CD14-positive monocyte (primary cell): ENCODE data around the gene SCAMP5. TPM values are rescaled to one million over a fixed set of nuclear protein-coding genes. Genes with fewer than 3 reads are reported as not detected.
A peak's percentile ranks its signal among the peaks of the same experiment; 100 is the strongest.

Experiments
- DNase-seq, 3 donors: peaks; one replicate each; pipeline ENCODE4 v3.0.0-alpha.2; 2011 to 2022
- H2AFZ ChIP-seq: 2 replicates; pipeline ENCODE4 v1.6.0; 2012; ENCODE audit warnings: mild to moderate bottlenecking, low read depth, low read length, inconsistent platforms; ENCODE audit not compliant: insufficient read depth, poor library complexity, severe bottlenecking
- H3K27ac ChIP-seq, 2 donors: 1 replicate in 1 of 2; 2 replicates in 1 of 2; pipeline ENCODE4 v1.5.1; 2012 to 2013; ENCODE audit warnings: low read length in 2 of 2, control low read depth in 1 of 2, inconsistent platforms in 1 of 2, low read depth in 1 of 2, mild to moderate bottlenecking in 1 of 2
- H3K27me3 ChIP-seq, 2 donors: one replicate each; pipeline versions ENCODE4 v1.6.0 to v1.6.1; 2011 to 2013; ENCODE audit warnings: low read length in 2 of 2; ENCODE audit not compliant: control insufficient read depth in 2 of 2, insufficient read depth in 2 of 2
- H3K36me3 ChIP-seq, 2 donors: replicated peaks in 1 of 2; 1 replicate in 1 of 2; 2 replicates in 1 of 2; pipeline versions ENCODE4 v1.5.1 to v1.6.1; 2012 to 2013; ENCODE audit warnings: low read length in 2 of 2, control low read depth in 1 of 2, inconsistent platforms in 1 of 2, mild to moderate bottlenecking in 1 of 2; ENCODE audit not compliant: insufficient read depth in 2 of 2, control insufficient read depth in 1 of 2
- H3K4me1 ChIP-seq, 2 donors: 1 replicate in 1 of 2; 2 replicates in 1 of 2; pipeline versions ENCODE4 v1.5.1 to v1.6.1; 2012 to 2013; ENCODE audit warnings: low read length in 2 of 2, control low read depth in 1 of 2, inconsistent platforms in 1 of 2, mild to moderate bottlenecking in 1 of 2, moderate library complexity in 1 of 2; ENCODE audit not compliant: insufficient read depth in 2 of 2, control insufficient read depth in 1 of 2
- H3K4me2 ChIP-seq: replicated peaks from 2 replicates; pipeline ENCODE3; 2012; ENCODE audit warnings: low read length, moderate library complexity, mild to moderate bottlenecking; ENCODE audit not compliant: poor library complexity, severe bottlenecking; ENCODE audit errors: extremely low read depth
- H3K4me3 ChIP-seq, 3 experiments: fragments of 200-600 bp in 1 of 3; sonication (generic) in 1 of 3; replicated peaks in 1 of 3; 1 replicate in 2 of 3; 2 replicates in 1 of 3; pipeline ENCODE4 v1.5.1; 2011 to 2013; ENCODE audit warnings: low read length in 3 of 3, mild to moderate bottlenecking in 3 of 3, control low read depth in 2 of 3, low read depth in 2 of 3, inconsistent platforms in 1 of 3, moderate library complexity in 1 of 3
- H3K79me2 ChIP-seq: 2 replicates; pipeline ENCODE4 v1.6.0; 2012; ENCODE audit warnings: mild to moderate bottlenecking, control low read depth, inconsistent platforms, low read length, moderate library complexity; ENCODE audit not compliant: insufficient read depth
- H3K9ac ChIP-seq: 2 replicates; pipeline ENCODE4 v1.6.0; 2017; ENCODE audit warnings: low read length, mild to moderate bottlenecking; ENCODE audit not compliant: insufficient read depth, poor library complexity, severe bottlenecking
- H3K9me3 ChIP-seq, 2 donors: replicated peaks in 1 of 2; 1 replicate in 1 of 2; 2 replicates in 1 of 2; pipeline versions ENCODE4 v1.5.1 to v1.6.1; 2012 to 2013; ENCODE audit warnings: low read length in 2 of 2, control low read depth in 1 of 2; ENCODE audit not compliant: control insufficient read depth in 1 of 2, insufficient read depth in 1 of 2
- H4K20me1 ChIP-seq: 2 replicates; pipeline ENCODE4 v1.6.0; 2012; ENCODE audit warnings: mild to moderate bottlenecking, low read length, control low read depth, moderate library complexity; ENCODE audit not compliant: insufficient read depth
- H3K27ac Mint-ChIP-seq, 7 donors: one replicate each; pipeline ENCODE4 v1.8.0; 2020; ENCODE audit warnings: mild to moderate bottlenecking in 7 of 7, mixed read lengths in 7 of 7, moderate library complexity in 6 of 7, inconsistent platforms in 2 of 7
- H3K27me3 Mint-ChIP-seq, 3 donors: one replicate each; pipeline ENCODE4 v1.8.0; 2021 to 2022; ENCODE audit warnings: low read depth in 3 of 3, mild to moderate bottlenecking in 3 of 3, mixed read lengths in 3 of 3, moderate library complexity in 3 of 3, inconsistent platforms in 1 of 3
- H3K36me3 Mint-ChIP-seq, 2 donors: one replicate each; pipeline ENCODE4 v1.8.0; 2020; ENCODE audit warnings: mixed read lengths in 2 of 2, inconsistent platforms in 1 of 2, mild to moderate bottlenecking in 1 of 2
- H3K4me1 Mint-ChIP-seq: one replicate; pipeline ENCODE4 v1.8.0; 2020; ENCODE audit warnings: mild to moderate bottlenecking, mixed read lengths
- H3K4me3 Mint-ChIP-seq, 2 donors: one replicate each; pipeline ENCODE4 v1.8.0; 2020; ENCODE audit warnings: mild to moderate bottlenecking in 2 of 2, mixed read lengths in 2 of 2, moderate library complexity in 1 of 2
- H3K9me3 Mint-ChIP-seq, 7 donors: one replicate each; pipeline ENCODE4 v1.8.0; 2020 to 2022; ENCODE audit warnings: mixed read lengths in 7 of 7, mild to moderate bottlenecking in 6 of 7, moderate library complexity in 6 of 7, inconsistent platforms in 2 of 7
- CTCF ChIP-seq: fragments of 200-600 bp; IDR thresholded peaks from one replicate; pipeline ENCODE4 v1.8.0; 2022; ENCODE audit warnings: antibody characterized with exemption, mild to moderate bottlenecking
- WGBS: methylation state at CpG from one replicate; pipeline ENCODE4 v1.1.5; 2013; ENCODE audit warnings: missing lambda C conversion rate; ENCODE audit not compliant: insufficient coverage; 5-methylcytosine and 5-hydroxymethylcytosine counted together
- intact Hi-C, 2 donors: fragments of 100-400 bp; cut with micrococcal nuclease; formaldehyde crosslinking; loops; one replicate each; pipeline versions ENCODE4 v1.15.0 to v1.15.1; 2023
- polyA plus RNA-seq, 3 donors: library from polyadenylated mRNA; depleted of rRNA in 1 of 3; unstranded in 2 of 3; stranded (reverse) in 1 of 3; fragments of 300-500 nt in 2 of 3; fragments of >200 nt in 1 of 3; fragmentation: Illumina TruSeq in 2 of 3; gene quantifications; 1 replicate in 2 of 3; 2 replicates in 1 of 3; pipeline ENCODE4 v1.2.3, GENCODE V29; 2012 to 2021

Gene SCAMP5
- polyA plus RNA-seq, 3 donors: 0.08 to 0.32 TPM; not detected in 1

GRCh38 chr15:74982183-74982582 is 13.2 kb upstream of the SCAMP5 start:
- Mint-ChIP-seq H3K4me3 (no peak overlapping the region), H3K27ac (no peak overlapping the region), H3K4me1 (peaks cover 8% of the 10 kb centered on the region), H3K36me3 (no peaks in the 10 kb centered on the region), H3K9me3 (peaks cover 0 to 8% (median 0%) of the 10 kb centered on the region in 7 donors), H3K27me3 (peaks cover 7 to 24% (median 21%) of the 10 kb centered on the region in 3 donors)
- Histone ChIP-seq H3K9ac (no peak overlapping the region), H3K27ac (no peak overlapping the region), H3K4me1 (no peaks in the 10 kb centered on the region), H3K4me2 (no peak overlapping the region), H3K27me3 (peaks cover 0 to 10% of the 10 kb centered on the region in 2 donors), H3K36me3 (no peaks in the 10 kb centered on the region), H3K9me3 (no peaks in the 10 kb centered on the region), H3K79me2 (no peaks in the 10 kb centered on the region), H2AFZ (no peak overlapping the region), H4K20me1 (no peaks in the 10 kb centered on the region), H3K4me3 (no peak overlapping the region)
- no peak for TF ChIP-seq CTCF
- DNase-seq: peak in 1 of 3 donors; percentile 21
- 76% methylated on average over 3 of the region's 5 CpGs for whole genome bisulfite sequencing
- intact Hi-C loops: no loop called here

- H3K36me3 ChIP-seq: no peaks in the 10 kb centered on the region
- H3K4me2 ChIP-seq: no peak overlapping the region
- H3K9ac ChIP-seq: no peak overlapping the region
- H3K4me3 ChIP-seq: no peak overlapping the region
- Mint-ChIP-seq H3K4me3 (no peak overlapping the region), H3K4me1 (peaks cover 8% of the 10 kb centered on the region), H3K27me3 (peaks cover 7 to 29% (median 16%) of the 10 kb centered on the region in 3 donors), H3K36me3 (no peaks in the 10 kb centered on the region), H3K9me3 (peaks cover 0 to 5% (median 0%) of the 10 kb centered on the region in 7 donors), H3K27ac (peak overlapping the region in 2 of 7 donors; percentile 5 to 47)
- no peak overlapping the region for H3K27ac ChIP-seq
- intact Hi-C loops: no loop called here
- TF ChIP-seq CTCF: no peak
- 34% methylated on average over 4 of the region's 4 CpGs for WGBS
- H2AFZ ChIP-seq: no peak overlapping the region
- no peaks in the 10 kb centered on the region for H3K79me2 ChIP-seq
- peaks cover 0 to 10% of the 10 kb centered on the region in 2 donors for H3K27me3 ChIP-seq
- DNase-seq: peak in 2 of 3 donors; percentile 10 to 47
- H3K9me3 ChIP-seq: no peaks in the 10 kb centered on the region
- no peaks in the 10 kb centered on the region for H4K20me1 ChIP-seq
- no peaks in the 10 kb centered on the region for H3K4me1 ChIP-seq
Measured at GRCh38 chr15:74983725-74984231, 11.6 kb upstream of the SCAMP5 start.
